GM10266 (cell line): ENCODE results near the gene ACTG1.

Experiments used
- DNase-seq: peaks from one replicate; pipeline ENCODE4 v3.0.0; 2012; ENCODE audit errors: extremely low spot score
- CTCF ChIP-seq: IDR thresholded peaks from 2 replicates; pipeline ENCODE4 v1.5.1; 2012; ENCODE audit warnings: mild to moderate bottlenecking, low read depth; ENCODE audit not compliant: control insufficient read depth, insufficient read depth; ENCODE audit errors: missing control alignments

ACTG1 gene

GRCh38 chr17:81511804-81512561 lies 616 bp downstream of the ACTG1 start:
- no peak for DNase-seq
- no peak for TF ChIP-seq CTCF

GRCh38 chr17:81511554-81511803 lies 1.1 kb downstream of the ACTG1 start:
- DNase-seq = no peak
- TF ChIP-seq CTCF = no peak

GRCh38 chr17:81510785-81511553 lies 1.6 kb downstream of the ACTG1 start:
- no peak for TF ChIP-seq CTCF
- DNase-seq = no peak

- TF ChIP-seq CTCF = no peak
- DNase-seq = no peak
Observed at GRCh38 chr17:81509972-81510784, 2.4 kb downstream of the ACTG1 start.

- no peak for DNase-seq
- no peak for TF ChIP-seq CTCF
Observed at GRCh38 chr17:81509207-81509971, 3.2 kb downstream of the ACTG1 start.

GRCh38 chr17:81508639-81509206 lies 3.9 kb downstream of the ACTG1 start:
- TF ChIP-seq CTCF = no peak
- DNase-seq = no peak
